ENCODE data around the gene LIME1.
A peak's percentile ranks its signal among the peaks of the same experiment; 100 is the strongest.

The LIME1 gene

GRCh38 chr20:63697357-63697867 lies 39.1 kb upstream of the LIME1 start:
- no peak for DNase-seq

- DNase-seq = no peak
Measured at GRCh38 chr20:63697868-63698545, 38.5 kb upstream of the LIME1 start.

GRCh38 chr20:63698739-63699465 lies 37.6 kb upstream of the LIME1 start:
- DNase-seq = no peak

GRCh38 chr20:63699466-63700198 lies 36.8 kb upstream of the LIME1 start:
- no peak for DNase-seq

- DNase-seq = no peak
Measured at GRCh38 chr20:63700199-63701050, 36.0 kb upstream of the LIME1 start.

GRCh38 chr20:63701051-63701328 lies 35.5 kb upstream of the LIME1 start:
- DNase-seq = no peak

- DNase-seq = no peak
Measured at GRCh38 chr20:63701329-63702035, 35.0 kb upstream of the LIME1 start.

- no peak for DNase-seq
Measured at GRCh38 chr20:63702036-63702665, 34.3 kb upstream of the LIME1 start.

- no peak for DNase-seq
Measured at GRCh38 chr20:63702751-63703470, 33.6 kb upstream of the LIME1 start.

GRCh38 chr20:63703471-63703975 lies 32.9 kb upstream of the LIME1 start:
- DNase-seq = no peak

- DNase-seq = no peak
Measured at GRCh38 chr20:63703976-63704748, 32.3 kb upstream of the LIME1 start.

- DNase-seq = no peak
Measured at GRCh38 chr20:63704749-63705117, 31.7 kb upstream of the LIME1 start.

GRCh38 chr20:63705232-63706026 lies 31.0 kb upstream of the LIME1 start:
- no peak for DNase-seq

- no peak for DNase-seq
Measured at GRCh38 chr20:63706027-63706695, 30.3 kb upstream of the LIME1 start.

GRCh38 chr20:63706852-63707557 lies 29.5 kb upstream of the LIME1 start:
- peak; percentile 38 for DNase-seq

- peak; percentile 81 for DNase-seq
Measured at GRCh38 chr20:63707558-63708300, 28.7 kb upstream of the LIME1 start, which contains the start of the genes ARFRP1 and ZGPAT. TSS of gene ARFRP1 (minus strand) at chr20:63707976. CDS start at chr20:63707091, 885 bp downstream. TSS of gene ZGPAT (plus strand) at chr20:63708039. CDS start at chr20:63708581, 542 bp downstream.
